Stimulated activated CD4-positive, alpha-beta T cell treated with anti-CD3 and anti-CD28 coated beads, Interleukin-1b, Interleukin-23, amount 100 ng/mL, for 48 hours (primary cell): ENCODE data around the gene RAD54L.
"Not testable (repeated sequence)": the region's sequence is repeated elsewhere in the genome, so short reads cannot be mapped to it uniquely, and the experiment has no call there.

Experiments used
- DNase-seq: peaks from one replicate; pipeline ENCODE4 v3.0.0-alpha.2; 2020

Gene RAD54L

DNA sequence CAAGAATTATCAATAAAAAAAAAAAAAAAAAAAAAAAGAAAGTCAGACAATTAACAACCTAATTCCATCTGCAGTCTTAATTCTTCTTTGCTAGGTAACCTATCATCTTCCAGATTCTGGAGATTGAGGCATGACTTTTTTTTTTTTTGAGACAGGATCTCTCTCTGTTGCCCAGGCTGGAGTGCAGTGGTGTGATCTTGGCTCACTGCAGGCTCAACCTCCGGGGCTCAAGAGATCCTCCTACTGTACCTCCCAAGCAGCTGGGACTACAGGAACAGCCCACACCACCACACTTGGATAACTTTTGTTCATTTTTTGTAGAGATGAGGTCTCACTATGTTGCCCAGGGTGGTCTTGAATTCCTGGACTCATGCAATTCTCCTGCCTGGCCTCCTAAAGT, 4.6 kb upstream of the RAD54L start:
- no peak for DNase-seq

DNA sequence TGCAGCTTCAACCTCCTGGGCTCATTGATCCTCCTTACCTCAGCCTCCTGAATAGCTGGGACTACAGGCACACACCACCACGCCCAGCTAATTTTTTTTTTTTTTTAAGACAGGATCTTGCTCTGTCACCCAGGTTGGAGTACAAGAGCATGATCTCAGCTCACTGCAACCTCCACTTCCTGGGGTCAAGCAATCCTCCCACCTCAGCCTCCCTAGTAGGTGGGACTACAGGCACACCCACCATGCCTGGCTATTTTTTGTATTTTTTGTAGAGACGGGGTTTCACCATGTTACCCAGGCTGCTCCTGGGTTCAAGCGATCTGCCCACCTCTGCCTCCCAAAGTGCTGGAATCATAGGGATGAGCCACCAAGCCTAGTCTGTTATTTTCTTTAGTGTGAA, 3.7 kb upstream of the RAD54L start:
- DNase-seq = not testable (repeated sequence)

DNA sequence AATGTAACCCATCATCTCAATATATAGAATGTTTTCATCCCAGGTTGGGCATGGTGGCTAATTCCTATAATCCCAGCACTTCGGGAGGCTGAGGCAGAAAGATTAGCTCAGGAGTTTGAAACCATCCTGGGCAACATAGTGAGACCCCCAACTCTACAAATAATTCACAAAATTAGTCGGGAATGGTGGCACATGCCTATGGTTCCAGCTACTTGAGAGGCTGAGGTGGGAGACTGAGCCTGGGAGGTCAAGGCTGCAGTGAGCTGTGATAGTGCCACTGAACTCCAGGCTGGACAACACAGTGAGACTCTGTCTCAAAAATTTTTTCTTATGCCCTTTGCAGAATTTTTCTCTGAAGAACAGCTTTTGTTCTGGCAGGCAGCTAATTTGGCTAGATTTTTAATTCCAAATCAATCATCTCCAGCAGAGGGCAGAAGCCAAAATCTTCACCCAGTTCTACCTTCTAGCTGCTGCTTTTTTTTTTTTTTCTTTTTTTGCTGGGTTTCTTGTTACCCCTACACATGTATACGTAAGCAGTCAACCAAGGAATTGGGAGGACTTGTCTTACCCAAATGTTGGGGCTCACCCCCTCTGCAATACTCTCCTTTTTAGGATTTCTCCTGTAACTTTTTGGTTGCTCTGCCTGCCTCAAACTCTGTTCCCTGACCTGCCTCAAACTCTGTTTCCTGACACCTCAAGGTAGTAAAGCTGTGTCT, 2.7 kb upstream of the RAD54L start:
- no peak for DNase-seq

DNA sequence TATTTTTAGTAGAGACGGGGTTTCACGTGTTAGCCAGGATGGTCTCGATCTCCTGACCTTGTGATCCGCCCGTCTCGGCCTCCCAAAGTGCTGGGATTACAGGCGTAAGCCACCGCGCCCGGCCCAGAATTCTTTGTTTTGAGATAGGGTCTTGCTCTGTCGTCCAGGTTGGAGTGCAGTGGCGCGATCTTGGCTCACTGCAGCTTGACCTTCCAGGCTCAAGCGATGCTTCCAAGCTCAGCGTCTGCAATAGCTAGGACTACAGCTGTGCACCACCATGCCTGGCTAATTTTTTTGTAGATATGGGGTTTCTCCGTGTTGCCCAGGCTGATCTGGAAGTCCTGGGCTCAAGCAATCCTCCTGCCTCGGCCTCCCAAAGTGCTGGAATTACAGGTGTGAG, 1.4 kb upstream of the RAD54L start:
- not testable (repeated sequence) for DNase-seq

DNA sequence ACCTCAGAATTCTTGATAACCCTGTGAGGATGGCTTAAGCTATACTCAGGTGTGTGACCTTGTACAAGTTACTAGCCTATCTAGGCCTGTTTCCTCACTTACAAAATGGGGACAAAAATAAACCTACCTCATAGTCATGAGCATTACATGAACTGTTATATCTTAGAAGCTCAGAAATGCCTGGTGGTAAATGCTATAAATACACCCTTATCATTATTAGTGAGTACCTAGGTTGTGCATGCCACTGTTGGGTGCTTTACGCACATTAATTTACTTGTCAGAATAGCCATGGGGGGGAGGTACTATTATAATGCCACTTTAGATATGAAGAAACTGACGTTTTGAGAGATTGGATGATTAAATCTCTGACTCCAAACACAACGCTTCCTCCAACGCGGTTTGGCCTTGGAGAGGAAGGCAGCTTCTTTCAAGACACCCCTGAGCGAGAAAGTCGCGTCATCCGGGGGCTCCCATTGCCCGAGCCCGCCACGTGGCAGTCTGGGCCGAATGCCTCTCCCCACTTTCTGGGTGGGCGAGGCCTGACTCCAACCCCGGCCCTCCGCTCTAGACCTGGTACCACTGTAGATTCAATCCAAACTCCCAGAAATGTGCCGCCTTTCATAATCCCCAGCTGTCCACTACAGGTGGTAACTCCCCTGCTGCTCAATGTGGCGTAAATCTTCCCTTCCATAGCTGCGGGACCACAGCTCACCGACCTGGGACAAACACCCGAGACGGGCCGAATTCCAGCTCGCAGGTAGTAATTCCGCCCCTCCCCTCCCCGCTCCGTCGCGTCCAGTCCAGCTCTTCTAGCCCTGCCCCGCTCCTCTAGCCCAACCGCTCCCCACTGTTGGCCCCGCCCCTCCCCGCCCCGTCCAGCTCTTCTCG, 771 bp upstream of the RAD54L start:
- DNase-seq = peak; percentile 76

DNA sequence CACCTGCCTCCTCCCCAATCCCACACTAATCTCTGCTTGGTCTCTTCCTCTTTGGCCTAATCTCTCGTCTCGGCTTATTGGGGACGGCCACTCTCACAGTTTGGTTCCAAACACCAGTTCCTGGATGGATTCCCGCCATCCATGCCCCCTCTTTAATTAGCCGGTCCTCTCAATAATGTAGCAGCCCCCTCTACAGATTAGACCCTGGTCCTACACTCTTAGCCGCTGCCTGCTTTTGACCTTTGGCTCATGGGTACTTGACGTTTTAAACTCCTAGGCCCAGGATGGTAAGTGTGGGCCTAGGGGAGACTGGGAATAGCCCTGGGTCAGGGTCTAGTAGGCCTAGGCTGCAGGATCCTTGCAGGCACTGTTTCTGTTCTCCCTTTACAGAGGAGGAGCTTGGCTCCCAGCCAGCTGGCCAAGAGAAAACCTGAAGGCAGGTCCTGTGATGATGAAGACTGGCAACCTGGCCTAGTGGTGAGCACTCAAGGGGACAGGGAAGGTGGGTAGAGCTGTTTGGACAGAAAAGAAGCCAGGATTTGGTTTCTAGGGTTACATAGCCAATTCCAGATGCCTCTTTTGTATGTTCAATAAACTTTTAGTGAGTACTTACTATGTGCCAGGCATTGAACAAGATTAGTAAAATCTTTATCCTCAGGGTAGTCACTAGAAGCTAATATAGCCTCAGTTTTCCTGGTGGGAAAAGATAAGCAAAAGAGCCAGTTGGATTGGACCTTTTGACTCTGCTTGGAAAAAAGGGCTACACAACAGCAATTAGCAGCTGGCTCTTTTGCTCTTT, 758 bp downstream of the RAD54L start:
- peak; percentile 49 for DNase-seq

DNA sequence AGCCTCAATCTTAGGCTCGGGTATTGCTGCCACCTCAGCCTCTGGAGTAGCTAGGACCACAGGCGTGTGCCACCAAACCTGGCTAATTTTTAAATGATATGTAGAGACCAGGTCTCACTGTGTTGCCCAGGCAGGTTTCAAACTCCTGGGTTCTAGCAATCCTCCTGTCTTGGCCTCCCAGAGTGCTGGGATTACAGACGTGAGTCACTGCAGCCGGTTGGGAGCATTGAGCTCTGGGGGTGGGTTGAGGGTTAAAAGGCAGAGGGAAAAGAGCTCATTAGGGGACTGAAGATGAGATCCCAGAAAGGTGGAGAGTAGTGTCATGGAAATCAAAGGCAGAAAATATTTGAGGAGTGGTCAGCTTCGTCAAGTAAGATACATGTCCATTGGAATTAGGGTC, 7.1 kb downstream of the RAD54L start:
- DNase-seq = no peak

DNA sequence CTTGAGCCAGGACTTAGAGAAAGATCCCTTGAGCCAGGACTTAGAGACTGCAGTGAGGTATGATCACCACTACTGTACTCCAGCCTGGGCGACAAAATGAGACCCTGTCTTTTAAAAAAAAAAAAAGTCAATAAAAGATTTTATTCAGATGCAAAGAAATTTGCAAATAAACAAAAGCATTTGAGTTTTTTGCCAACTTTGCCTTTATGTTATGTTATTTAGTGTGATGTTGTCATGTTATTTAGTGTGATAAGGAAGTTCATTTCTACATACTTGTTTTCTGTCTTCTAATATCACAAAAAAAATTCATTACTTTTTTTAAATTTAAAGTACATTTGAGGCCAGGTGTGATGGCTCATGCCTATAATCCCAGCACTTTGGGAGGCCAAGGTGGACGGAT, 9.0 kb downstream of the RAD54L start:
- no peak for DNase-seq

DNA sequence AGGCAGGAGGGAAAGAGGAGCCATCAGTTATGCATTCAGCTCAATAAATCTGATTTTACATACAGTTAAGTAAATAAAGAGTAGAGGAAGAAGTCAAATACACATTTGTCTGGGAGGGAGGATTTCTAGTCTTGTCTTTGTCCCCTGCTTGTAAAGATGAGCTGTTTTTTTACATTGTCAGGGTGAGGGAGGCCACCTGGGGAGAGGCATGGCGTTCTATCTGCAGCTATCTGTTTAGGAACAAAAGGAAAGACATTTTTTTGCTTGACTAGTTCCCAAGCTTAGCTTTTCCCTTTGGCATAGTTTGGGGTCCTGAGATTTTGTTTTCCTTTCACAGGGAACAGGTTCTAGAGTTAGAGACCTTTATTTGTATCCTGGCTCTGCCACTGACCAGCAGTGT, 14.9 kb downstream of the RAD54L start:
- DNase-seq = no peak

DNA sequence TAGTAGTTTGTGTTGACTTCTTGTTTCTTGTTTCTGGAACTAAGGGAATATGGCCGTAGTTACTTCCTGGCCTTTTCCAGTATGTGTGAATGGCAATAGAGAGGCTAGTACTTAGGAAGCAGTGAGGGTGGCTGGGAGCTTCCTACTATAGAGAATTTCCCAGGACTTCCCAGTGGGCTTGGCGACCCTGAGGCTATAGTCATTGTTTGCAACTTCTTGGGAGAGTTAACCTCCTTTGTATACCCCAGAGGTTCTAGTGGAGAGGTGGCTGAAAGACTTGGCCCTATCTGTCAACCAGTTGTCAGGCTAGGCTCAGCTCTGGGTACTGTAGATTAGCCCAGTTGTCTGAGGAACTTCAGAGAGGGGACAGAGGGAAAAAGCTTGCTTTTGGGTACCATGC, 15.6 kb downstream of the RAD54L start:
- DNase-seq = no peak

DNA sequence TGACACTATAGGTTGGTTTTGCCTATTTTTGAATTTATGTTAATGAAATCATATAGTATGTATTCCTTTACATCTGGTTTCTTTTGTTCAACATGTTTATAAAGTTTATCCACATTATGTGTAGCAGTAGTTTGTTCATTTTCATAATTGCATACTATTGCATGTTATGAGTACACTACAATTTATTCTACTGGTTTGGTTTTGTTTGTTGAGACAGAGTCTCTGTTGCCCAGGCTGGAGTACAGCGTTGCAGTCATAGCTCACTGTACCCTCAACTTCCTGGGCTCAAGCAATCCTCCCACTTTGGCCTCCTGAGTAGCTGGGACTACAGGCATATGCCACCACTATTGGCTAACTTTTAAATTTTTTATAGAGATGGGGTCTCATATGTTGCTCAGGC, 21.0 kb downstream of the RAD54L start:
- no peak for DNase-seq

DNA sequence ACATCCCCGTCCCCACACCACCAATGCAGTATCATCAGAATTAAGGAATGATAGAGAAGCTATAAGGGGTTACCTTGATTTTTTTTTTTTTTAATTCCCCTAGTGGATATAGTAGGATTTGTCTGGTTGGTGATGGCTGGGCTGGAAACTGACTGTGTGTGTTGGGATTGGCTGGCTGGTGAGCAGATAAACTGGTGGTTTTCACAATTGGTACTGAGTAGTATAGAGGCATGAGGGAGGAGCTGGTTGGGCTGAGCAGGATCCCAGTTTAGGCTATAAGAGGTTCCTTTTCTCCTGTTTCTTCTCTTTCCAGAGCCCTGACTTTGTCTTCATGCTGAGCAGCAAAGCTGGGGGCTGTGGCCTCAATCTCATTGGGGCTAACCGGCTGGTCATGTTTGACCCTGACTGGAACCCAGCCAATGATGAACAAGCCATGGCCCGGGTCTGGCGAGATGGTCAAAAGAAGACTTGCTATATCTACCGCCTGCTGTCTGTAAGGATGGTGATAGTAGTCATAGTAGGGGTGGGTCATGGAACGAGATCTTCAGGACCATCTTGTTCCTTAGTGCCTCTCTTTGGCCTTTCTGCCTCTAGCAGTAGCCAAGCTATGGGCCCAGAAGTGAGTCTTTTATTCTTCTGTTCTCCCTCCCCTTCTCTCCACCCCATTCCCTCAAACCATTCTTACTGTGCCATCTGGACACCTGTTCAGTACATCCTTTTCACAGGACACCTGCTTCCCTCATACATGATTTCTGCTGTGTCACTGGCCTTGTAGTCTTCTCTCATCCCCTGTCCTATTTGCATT, 26.9 kb downstream of the RAD54L start:
- DNase-seq = no peak

DNA sequence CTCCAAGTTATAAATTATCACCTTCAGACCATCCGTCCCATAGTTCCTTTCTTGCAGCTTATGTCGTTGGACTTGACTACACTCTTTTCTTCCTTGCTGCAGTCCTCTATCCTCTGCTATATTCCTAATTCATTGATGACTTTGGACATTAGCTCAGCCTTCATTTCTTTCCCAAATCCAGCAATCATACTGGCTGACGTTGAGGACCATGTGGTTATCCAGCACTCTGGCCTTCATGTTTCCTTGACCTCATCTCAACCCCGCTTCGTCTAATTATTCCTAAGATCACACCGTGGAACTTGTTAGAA, 27.4 kb downstream of the RAD54L start:
- DNase-seq = no peak

DNA sequence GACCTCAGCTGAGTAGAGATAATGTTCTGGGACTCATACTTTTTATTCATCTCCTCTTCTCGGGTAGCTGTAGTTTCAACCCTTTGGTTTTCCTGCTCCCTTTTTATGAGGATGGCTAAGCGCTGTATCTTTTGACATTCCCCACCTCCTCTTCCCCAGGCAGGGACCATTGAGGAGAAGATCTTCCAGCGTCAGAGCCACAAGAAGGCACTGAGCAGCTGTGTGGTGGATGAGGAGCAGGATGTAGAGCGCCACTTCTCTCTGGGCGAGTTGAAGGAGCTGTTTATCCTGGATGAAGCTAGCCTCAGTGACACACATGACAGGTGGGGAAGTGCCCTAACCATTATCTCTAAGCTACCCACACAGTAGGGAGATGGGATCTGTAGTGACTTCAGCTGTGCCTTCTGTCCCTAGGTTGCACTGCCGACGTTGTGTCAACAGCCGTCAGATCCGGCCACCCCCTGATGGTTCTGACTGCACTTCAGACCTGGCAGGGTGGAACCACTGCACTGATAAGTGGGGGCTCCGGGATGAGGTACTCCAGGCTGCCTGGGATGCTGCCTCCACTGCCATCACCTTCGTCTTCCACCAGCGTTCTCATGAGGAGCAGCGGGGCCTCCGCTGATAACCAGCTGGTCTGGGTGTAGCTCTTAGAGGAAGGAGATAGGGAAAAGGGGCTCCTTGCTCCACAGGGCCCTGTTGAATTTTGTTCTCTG, 30.3 kb downstream of the RAD54L start:
- no peak for DNase-seq

DNA sequence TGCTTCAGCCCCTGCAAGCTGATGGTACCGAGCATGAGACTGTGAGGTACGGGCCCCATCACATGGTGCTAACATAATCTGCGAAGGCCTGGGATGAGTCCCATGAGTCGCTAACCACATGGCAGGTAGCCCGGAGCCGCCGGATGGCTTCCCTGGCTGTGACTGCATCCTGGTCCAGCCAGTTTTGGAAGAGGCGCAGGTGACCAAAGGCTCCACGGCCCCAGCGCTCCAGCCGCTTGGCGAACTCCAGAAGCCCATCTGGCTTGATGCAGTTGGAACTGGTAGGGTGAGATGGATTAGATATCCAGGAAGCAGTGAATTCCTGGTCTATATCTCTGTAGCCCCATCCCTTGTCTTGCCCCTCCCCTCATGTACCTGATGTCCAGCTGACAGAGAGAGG, 31.2 kb downstream of the RAD54L start:
- DNase-seq = no peak

DNA sequence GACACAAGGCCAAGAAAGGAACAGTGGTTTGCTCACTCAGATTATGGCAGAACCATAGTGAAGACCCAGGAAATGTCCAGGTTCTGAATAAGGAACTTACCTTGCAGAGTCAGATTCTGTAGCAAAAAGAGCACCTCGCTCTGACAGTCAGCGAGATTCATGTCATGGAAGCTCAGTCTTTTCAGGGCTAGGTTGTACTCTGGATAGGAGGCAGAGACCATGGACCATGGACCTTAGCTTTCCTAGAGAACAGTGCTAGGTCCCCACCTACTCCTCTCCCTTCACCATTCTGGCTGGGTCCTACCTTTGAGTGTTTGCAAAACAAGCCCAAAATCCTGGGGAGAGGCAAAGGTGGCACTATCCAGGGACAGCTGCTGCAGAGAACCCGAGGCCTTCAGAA, 32.5 kb downstream of the RAD54L start:
- DNase-seq = no peak

DNA sequence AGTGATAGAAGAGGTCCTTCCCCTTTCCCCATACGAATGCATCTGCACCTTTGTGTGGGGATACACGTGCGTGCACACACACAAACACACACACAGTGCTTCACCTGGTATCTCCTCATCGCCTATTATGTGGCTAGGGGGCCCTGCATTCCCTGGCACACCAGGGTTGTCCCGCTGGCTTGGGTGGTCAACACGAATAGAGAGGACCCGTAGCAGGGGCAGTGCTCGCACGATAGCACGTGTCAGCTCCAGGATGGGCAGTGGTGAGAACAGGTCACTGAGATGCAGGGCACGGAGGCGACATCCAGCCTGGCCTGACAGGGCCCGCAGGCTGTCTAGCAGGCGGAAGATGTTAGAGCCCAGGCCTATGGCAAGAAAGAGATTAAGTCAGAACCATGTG, 33.5 kb downstream of the RAD54L start:
- no peak for DNase-seq

DNA sequence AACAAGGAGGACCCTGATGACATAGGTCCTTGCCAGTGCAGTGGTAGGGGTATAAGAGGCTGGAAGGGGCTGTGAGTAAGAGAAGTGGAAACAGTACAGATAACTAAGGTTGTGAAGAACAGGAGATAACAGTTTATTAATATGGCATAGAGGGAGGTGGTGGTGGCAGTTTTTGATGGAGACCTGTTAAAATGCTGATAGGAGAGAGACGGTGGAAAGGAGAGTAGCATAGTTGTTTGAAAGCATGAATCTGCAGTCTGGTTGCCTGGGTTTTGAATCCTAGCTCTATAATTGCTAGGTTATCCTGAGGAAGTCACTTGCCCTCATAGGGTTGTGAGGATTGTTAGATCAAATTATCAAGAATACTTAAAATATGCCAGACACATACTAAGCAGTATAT, 36.5 kb downstream of the RAD54L start:
- DNase-seq = no peak

DNA sequence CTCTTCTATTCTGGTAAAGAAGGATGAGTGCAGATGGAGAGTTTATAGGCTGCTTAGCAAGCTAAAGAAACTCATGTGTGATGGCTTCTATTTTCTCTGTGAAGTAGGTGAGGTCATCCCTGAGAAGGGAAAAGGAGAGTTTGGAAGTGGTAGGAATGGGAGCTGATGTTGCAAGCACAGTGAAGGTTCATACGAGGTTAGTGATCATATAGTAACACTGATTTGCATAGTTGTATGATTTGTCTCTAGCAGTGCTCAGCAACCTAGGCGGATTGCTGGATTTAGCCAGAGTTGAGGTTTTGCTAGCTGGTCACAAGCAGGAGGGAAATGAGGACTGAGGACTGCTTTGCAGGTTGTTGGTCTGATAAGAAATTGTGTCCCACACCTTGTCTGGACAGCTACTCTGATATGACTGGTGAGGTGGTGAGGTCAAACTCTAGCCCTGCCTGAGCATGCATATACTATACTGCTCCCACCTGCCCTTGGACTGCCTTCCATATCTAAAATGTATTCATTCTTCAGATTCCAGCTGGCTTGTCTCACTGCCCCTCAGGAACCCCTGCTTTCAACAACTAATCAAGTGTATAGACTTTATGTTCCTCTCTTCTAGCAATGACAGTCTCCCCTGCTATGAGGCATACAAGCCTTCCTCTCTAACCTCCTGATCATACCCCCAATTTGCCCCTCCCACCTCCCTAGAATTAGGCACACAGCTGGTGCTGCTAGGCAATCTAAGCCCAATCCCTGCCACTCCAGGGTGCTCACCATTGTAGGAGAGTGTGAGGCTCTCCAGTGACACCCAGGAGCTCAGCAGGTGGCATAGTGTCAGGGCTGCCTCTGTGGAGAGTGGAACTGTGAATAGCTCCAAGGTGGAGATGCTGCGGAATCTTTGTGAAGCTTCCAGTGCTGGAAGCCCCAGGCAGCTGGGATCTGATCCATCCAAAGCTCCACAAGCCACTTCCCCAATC, 37.3 kb downstream of the RAD54L start:
- DNase-seq = no peak

DNA sequence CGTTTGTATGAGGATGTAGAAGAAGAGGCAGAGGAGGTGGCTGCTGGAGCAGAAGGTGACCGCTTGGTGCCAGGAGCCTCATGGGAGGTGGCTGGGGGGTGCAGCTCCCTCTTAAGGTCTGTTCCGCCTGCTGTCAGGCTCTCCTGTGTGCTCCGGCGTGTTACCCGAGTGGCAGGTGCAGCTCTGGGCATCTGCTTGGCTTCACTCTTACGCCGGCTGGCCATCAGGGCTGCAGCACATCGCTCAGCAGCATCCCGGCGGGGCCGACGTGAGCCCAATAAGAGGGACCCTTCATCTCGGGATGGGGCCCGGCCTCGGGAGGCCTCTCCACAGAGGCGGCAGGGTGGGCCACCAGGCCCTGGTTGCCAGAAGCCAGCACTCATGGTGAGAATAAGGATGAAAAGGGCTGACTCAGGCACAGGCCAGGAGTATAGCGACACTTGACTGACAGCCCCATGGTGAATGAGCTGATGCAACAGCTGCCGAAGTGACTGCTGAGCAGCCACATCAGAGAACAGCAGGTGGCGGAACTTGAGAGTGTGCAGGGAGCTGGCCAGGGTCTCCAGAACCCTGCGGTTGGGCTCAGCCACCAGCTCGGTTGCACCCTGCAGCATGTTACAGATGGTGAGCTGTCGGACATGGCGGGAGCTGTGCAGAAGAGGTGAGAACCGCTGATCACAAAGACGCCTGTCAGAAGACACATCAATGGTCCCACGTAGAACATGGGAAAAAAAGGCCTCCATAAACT, 38.3 kb downstream of the RAD54L start:
- DNase-seq = peak; percentile 70
